Measurements from ENCODE around the gene CIB4.

DNA sequence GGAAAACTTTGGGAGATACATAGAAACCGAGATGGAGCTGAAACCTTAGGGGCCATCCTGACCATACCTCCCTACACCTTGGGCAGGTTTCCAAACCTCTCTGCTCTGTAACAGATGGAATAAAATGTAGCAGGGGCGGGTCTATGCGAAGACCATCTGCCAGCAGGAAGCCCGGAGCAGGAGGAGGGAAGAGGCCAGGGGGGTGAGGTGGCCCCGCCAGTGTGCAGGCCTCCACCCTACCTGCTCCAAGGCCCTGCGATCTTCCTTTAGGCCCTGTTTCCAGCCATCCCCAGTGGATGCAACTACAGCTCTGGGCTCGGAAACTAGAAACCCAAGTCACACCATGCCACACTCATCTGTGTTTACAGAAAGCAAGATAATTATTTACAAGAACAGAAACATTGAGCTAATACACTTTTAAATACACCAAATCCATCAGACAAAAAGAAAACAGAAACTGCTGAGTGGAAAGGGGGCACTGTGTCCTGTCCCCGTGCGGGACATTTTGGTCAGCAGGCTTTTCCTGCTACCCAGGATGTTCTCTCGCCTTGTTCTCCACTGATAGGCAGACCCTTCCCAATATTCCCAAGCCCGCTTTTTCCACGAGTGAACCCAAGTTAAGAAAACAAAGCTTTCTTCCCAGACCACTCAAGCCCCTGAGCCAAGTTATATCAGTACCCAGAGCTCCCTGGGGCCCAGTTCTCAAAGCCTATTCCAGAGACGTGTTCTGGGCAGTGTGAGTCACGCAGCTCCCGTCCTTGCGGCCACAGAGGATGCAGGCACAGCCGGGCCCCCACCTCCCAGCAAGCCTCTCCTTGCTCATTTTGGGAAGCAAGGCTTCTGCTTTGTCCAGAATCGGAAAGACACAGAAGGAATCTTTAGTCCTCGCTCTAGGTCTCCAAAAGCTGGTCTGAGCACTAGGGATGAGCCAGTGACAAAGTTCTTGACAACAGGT is 17.3 kb downstream of the CIB4 start:
- TF ChIP-seq, protein P1, sequence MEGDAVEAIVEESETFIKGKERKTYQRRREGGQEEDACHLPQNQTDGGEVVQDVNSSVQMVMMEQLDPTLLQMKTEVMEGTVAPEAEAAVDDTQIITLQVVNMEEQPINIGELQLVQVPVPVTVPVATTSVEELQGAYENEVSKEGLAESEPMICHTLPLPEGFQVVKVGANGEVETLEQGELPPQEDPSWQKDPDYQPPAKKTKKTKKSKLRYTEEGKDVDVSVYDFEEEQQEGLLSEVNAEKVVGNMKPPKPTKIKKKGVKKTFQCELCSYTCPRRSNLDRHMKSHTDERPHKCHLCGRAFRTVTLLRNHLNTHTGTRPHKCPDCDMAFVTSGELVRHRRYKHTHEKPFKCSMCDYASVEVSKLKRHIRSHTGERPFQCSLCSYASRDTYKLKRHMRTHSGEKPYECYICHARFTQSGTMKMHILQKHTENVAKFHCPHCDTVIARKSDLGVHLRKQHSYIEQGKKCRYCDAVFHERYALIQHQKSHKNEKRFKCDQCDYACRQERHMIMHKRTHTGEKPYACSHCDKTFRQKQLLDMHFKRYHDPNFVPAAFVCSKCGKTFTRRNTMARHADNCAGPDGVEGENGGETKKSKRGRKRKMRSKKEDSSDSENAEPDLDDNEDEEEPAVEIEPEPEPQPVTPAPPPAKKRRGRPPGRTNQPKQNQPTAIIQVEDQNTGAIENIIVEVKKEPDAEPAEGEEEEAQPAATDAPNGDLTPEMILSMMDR (IDR thresholded peaks at IDR 0.05) = no peak
- TF ChIP-seq POLR2A (IDR thresholded peaks at IDR 0.05) = no peak
